OCI-M1 (cell line): ENCODE data around the gene FAM227A.

Source experiments
- DNase-seq: peaks from one replicate; lab custom pipeline; 2025; lab: John Stamatoyannopoulos, UW

FAM227A gene

DNA sequence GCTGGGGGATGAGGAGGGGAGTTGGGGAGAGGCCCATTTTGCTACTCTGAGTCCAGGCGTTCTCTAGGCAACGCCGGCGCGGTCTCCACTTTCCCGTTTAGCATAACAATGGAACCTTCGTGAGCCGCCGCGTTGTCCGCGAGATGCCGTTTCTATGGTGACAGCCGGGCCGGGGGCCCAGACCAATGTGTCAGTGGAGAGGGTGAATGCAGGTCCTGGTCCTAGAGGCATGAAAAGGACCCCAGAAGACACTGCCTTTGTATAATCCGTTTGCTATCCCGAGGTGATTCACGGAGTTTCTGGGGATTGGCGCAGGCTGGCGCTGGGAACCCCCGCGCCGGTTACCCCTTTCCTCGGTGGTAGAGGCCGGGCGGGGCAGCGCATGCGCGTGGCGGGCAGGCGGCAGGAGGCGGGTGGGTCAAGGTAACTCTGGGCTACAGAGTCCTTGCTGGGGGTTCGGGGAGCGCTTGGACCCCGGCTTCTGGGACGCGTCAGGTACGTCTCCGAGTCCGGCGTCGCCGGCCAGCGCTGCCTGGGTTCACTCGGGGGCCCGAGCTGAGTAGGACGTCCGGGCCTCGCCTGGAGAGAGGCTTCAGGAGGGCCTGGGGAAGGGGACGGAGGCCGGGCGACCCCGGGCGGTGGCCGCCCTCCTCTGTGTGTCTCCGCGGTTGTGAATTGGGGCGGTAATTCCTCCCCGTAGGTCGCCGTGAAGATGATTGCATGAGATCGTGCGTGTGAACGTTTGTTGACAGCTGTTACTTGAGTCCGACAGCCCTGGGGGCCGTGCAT is at the start of gene FAM227A, which contains the start of gene CBY1:
Gene FAM227A, minus strand, starts transcription at position 137 of the 789 bp plus-strand sequence. CDS start 6,224 bp downstream, outside the sequence.
Gene CBY1, plus strand, starts transcription at position 383 of the 789 bp plus-strand sequence. CDS start 11,417 bp downstream, outside the sequence.
- DNase-seq = peak; percentile 89

- DNase-seq = peak; percentile 100
Measured at GRCh38 chr22:38705235-38706100, 49.3 kb upstream of the FAM227A start, which contains the start of gene GTPBP1. TSS of gene GTPBP1 (plus strand) at chr22:38705944. CDS start at chr22:38705956, 12 bp downstream.

DNA sequence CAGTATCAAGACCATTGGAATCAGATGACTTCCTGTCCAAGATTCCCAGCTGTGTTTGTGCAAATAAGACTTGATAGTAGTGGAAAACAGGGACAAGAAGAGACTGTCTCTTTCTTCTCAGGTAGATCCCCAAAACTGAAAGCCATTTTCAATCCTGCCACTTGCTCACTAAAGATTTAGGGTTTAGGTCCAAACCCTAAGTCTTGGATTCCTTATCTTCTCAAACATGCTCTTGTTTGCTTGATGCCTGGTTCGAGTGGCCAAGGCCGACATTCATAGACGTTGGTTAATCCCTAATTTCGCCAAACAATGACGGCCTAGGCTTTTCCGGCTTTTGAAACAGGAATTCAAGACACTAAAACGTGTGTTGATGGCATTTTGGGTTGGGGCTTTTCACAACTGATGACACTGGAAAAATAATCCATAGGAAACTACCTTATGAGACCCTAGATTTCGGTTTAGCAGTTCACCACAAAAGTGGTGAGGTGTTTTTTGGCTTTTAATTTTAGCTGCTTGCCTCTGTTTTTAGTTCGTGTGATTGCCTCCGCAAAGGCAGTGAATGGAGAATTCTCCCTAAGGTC is 48.6 kb upstream of the FAM227A start:
- DNase-seq = no peak

DNA sequence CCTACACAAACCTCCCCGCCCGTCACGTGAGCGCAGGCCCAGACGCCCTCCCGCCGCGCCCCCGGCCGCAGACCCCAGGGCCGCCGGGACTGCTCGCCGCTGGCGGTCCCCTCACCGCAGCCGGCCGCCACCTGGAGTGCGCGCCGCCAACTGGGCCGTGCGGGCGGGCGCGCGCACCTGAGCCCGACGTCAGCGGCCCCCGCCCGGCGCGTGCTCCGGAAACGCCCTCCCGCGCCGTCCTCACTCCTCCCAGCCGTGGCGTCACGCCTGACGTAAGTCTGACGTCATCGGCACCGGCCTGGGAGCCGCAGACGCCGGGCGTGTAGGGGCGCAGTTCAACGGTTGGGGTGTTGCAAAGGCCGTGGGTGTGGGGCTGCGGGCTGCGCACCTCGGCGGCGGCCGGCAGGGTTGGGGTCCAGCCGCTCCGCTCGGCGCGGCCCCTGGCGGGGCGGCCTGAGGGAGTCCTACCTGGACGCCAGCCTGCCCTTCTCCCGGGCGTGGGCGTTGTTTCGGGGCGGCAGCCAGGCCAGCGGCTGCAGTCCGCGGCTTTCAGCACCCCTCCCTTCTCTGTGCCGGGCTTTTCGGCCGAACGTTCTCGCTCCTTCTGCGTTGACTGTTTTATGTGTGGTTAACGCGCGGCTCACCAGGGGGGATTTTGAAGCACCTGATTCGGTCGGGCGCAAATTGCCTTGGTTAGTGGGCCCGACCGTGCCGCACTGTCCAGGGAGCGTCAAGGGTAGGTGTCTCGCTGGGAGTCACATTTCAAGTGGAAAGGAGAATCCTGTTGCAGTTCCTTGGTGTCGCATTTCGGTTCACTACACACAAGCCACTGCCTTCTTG is 44.8 kb upstream of the FAM227A start, which contains the start of gene JOSD1:
Gene JOSD1, minus strand, starts transcription at position 155 of the 840 bp plus-strand sequence. CDS start 956 bp downstream, outside the sequence.
- DNase-seq = peak; percentile 95

DNA sequence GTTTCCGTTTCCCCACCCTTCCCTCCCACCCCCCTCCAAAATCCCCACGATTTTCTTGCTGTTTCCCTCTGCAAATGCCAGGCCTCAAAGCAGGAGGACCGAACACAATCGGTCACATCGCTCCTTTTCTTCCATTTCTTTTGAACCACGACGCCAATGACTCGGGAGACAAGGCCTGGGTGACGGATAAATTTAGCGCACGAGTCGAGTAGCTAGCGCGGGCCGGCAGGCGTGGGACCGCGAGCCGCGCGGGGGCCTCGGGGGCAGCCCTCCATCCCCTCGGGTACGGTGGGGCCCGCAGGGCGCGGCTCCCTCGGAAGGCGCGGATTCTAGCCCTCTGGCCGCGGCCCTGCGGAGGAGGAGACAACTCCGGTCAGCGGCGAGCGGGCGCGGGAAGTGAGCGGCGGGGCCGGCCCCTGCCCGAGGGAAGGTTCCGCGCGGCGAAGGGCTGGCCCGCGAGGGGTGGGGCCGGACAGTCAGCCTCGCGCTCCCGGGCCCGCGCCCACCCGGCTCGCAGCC is 44.1 kb upstream of the FAM227A start:
- DNase-seq = no peak

- peak; percentile 46 for DNase-seq
Measured at GRCh38 chr22:38699784-38700183, 43.6 kb upstream of the FAM227A start.

DNA sequence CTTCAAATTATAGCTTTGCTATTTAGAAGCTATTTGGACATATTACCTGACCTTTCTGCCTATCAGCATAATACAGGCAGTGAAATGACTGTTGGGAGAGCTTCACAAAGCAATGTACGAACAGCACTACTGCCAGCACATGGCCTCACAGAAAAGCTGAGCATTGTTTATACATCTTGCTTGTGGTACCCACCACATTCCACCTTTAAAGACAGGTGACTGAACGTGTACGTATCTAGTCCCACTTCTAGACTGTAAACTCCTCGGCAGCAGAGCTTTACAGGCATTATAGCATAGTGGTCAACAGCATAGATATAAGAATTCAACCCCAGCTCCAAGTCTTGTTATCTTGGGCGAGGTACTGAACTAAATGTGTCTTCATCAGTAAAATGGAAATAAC is 43.0 kb upstream of the FAM227A start:
- DNase-seq = peak; percentile 26

GRCh38 chr22:38698407-38699094 is 42.4 kb upstream of the FAM227A start:
- DNase-seq = no peak

DNA sequence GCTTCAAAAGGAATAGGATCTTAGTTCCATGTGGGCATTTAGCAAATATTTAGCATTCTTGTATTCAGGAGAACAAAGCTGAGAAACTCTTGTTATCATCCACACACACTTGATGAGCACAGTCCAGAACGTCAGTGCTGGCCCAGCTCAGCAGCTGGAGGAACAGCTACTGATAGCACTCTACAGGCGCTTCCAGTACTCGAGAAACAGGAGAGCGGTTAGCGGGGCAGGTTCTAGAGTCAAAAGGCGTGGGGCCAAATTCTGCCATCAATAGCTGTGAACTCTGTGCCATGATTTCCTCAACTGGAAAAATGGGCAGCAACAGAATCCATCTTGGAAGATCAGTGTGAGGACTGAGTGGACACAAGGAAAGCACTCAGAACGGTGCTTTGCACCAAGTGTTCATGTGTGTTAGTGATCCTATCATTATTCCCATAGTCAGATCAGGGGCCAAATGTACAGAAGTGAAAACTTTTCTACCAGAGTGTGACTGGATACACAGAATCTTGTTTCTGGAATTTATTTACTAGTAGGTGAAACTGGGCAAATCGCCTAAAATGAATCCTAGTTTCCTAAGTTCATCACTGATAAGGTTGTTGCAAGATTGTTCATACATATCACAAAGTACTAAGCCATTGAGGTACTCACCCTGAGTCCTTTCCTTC is 41.4 kb upstream of the FAM227A start:
- peak; percentile 51 for DNase-seq

GRCh38 chr22:38696606-38697424 is 40.6 kb upstream of the FAM227A start:
- peak; percentile 70 for DNase-seq

DNA sequence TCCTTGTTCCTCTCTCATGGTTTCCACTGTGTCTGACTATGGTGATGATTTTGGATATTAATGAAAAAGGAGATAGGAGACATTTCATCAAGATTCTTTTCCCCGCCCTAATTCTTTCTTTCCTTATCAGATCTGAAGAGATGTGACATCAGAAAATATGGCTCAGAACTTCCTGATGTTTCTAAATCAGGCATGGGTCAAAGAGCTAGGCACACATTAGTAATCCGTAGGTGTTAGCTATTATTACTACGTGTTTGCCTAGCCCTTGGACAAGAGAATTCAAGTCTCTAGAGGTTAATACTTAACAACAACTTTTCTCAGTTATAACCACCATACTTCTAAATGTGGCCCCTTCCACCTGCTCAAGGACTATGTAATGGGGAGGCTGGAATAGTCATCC is 38.7 kb upstream of the FAM227A start:
- DNase-seq = no peak

GRCh38 chr22:38694049-38694448 is 37.9 kb upstream of the FAM227A start:
- DNase-seq = no peak

DNA sequence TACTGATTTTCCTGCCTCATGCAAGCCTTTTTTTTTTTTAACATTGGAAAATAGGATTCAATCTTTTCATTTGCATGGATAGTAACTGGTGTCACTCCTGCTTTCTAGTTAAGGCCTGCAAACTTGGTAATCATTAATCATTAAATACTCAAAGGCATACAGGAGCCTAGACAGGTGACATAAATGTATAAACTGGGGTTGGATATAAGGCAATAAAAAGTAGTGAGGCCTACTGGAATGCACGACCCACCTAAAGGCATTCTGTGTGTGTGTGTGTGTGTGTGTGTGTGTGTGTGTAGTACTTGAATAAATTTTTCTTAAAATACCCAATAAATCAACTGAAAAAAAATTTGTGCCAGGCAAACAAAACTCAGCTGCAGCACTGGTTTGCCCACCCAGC is 33.5 kb upstream of the FAM227A start:
- no peak for DNase-seq

- DNase-seq = no peak
Measured at GRCh38 chr22:38685761-38686160, 29.6 kb upstream of the FAM227A start.

GRCh38 chr22:38684895-38685294 is 28.7 kb upstream of the FAM227A start:
- no peak for DNase-seq

DNA sequence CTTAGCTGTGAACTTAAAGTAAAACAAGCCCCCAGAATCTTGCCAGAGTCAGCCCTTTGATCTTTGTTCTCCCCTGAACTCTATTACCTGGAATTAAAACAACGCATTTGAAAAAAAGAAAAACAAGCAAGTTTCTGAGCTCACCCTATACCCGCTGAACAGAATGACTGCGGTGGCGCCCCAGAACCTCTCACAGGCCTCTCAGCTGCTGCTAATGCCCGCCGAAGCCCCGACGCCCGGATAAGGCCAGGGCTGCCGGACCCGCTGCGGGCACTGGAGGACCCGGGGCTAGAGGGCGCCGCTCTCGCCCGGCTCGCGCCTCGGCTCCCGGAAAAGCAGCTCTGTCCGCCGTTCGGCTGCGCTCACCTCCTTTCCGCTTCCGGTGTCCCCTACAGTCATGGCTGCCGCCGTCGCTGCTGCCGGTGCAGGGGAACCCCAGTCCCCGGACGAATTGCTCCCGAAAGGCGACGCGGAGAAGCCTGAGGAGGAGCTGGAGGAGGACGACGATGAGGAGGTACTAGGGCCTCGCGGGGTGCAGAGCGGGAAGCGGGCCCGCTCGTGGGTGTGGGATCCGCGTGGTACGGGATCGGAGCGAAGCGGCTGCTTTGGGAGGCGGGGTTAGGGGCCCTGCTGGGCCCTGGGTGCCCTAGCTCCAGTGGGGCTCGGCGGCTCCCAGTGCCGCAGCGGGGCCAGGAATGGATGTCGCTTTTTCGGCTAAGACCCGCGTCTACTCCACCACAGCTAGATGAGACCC is 25.6 kb upstream of the FAM227A start, which contains the start of gene TOMM22:
Gene TOMM22, plus strand, starts transcription at position 376 of the 754 bp plus-strand sequence. Its CDS starts 22 bp downstream, at position 398.
- DNase-seq = peak; percentile 93

- no peak for DNase-seq
Measured at GRCh38 chr22:38675833-38676232, 19.6 kb upstream of the FAM227A start.

GRCh38 chr22:38674888-38675287 is 18.7 kb upstream of the FAM227A start:
- DNase-seq = no peak
